ENCODE results near the gene NUDT10. TPM values are rescaled to one million over a fixed set of nuclear protein-coding genes. Genes with fewer than 3 reads are reported as not detected.
"Not testable (repeated sequence)": the region's sequence is repeated elsewhere in the genome, so short reads cannot be mapped to it uniquely, and the experiment has no call there.

The NUDT10 gene
- total and polyA plus RNA-seq, 9 of the 15 experiments (the other 6 are each of a cell fraction or from before 2014, with no cell fraction given): not detected

DNA sequence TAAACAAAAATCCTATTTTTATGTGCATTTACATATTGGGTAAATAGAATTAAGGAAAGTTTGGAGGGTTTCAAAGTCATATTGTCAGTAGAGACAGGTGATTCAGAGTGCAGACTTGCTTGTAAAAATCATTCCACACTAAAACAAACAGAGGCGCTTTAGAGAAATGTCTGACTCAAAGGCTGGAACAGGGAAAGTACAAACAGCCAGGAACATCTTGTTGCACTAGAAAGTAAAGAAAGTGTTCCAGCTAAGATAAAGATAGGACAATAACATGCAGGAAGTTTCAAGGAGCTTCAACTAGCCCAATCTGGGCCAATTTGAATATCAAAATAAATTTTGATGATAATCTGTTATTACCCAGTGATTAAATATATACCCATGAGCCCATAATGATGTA lies 16.4 kb upstream of the NUDT10 start:
- no peaks in the 10 kb centered on the region for H3K27me3 ChIP-seq (ENCODE audit: control insufficient read depth in 2 of 2, insufficient read depth in 2 of 2, low read length in 2 of 2)
- ATAC-seq: no peak
- H3K9me3 ChIP-seq (replicated peaks; ENCODE audit: control insufficient read depth, insufficient read depth, low read depth, low read length): no peaks in the 10 kb centered on the region
- POLR2A ChIA-PET: no interaction called here
- H3K9ac ChIP-seq (ENCODE audit: insufficient read depth in 1 of 2, low read depth in 2 of 2, low read length in 2 of 2): no peak overlapping the region
- FAIRE-seq: no peak
- H3K4me3 ChIP-seq: no peak overlapping the region
- no TSS peak for BruUV-seq (replicated peaks)
- TF ChIP-seq KLF13 (tag; IDR thresholded peaks at IDR 0.05; ENCODE audit: borderline replicate concordance, low read depth) (no peak), FOXA3 (CRISPR knock-in tag; conservative IDR thresholded peaks at IDR 0.05 in 1 of 2, IDR thresholded peaks at IDR 0.05 in 1 of 2) (no peak), NUFIP1 (IDR thresholded peaks at IDR 0.05; ENCODE audit: partially characterized antibody) (no peak), GTF2F1 (IDR thresholded peaks at IDR 0.05; ENCODE audit: low read depth, low read length) (no peak), ETS1 (conservative IDR thresholded peaks at IDR 0.05; ENCODE audit: control insufficient read depth, low read depth, low read length) (no peak), NR0B1 (IDR thresholded peaks at IDR 0.05; ENCODE audit: partially characterized antibody) (no peak), NBN (IDR thresholded peaks at IDR 0.05; ENCODE audit: low read depth) (no peak), EP400 (IDR thresholded peaks at IDR 0.05) (no peak), RBM17 (IDR thresholded peaks at IDR 0.05; ENCODE audit: borderline replicate concordance, low read depth, low read length) (no peak)
- in situ Hi-C loops (cut with MboI) (no loop called here), intact Hi-C loops (cut with micrococcal nuclease) (no loop called here)
- H3K9me1 ChIP-seq (ENCODE audit: control insufficient read depth, insufficient read depth, low read length): no peaks in the 10 kb centered on the region
- no peak overlapping the region for H2AFZ ChIP-seq (ENCODE audit: low read depth, low read length)
- WGBS (ENCODE audit: insufficient coverage, low coverage, missing lambda C conversion rate): 0% methylated on average over 1 of the region's 1 CpG
- no peak for DNase-seq (ENCODE audit: extremely low read depth in 1 of 4, low spot score in 3 of 4)
- CTCF ChIA-PET (ENCODE audit: low intra/inter-chr PET ratio): no interaction called here
- H4K20me1 ChIP-seq (replicated peaks; ENCODE audit: control insufficient read depth, insufficient read depth, low read length): no peaks in the 10 kb centered on the region
- H3K4me1 ChIP-seq (replicated peaks in 1 of 2; ENCODE audit: control insufficient read depth in 2 of 2, insufficient read depth in 2 of 2, low read length in 2 of 2): no peaks in the 10 kb centered on the region
- H3K36me3 ChIP-seq (ENCODE audit: control insufficient read depth, insufficient read depth, low read length): no peaks in the 10 kb centered on the region
- H3K4me2 ChIP-seq (ENCODE audit: insufficient read depth, low read length): no peak overlapping the region
- no peak overlapping the region for H3K27ac ChIP-seq (ENCODE audit: extremely low read depth, low read depth, low read length)
- no peaks in the 10 kb centered on the region for H3K79me2 ChIP-seq (ENCODE audit: control insufficient read depth, insufficient read depth, low read length)

DNA sequence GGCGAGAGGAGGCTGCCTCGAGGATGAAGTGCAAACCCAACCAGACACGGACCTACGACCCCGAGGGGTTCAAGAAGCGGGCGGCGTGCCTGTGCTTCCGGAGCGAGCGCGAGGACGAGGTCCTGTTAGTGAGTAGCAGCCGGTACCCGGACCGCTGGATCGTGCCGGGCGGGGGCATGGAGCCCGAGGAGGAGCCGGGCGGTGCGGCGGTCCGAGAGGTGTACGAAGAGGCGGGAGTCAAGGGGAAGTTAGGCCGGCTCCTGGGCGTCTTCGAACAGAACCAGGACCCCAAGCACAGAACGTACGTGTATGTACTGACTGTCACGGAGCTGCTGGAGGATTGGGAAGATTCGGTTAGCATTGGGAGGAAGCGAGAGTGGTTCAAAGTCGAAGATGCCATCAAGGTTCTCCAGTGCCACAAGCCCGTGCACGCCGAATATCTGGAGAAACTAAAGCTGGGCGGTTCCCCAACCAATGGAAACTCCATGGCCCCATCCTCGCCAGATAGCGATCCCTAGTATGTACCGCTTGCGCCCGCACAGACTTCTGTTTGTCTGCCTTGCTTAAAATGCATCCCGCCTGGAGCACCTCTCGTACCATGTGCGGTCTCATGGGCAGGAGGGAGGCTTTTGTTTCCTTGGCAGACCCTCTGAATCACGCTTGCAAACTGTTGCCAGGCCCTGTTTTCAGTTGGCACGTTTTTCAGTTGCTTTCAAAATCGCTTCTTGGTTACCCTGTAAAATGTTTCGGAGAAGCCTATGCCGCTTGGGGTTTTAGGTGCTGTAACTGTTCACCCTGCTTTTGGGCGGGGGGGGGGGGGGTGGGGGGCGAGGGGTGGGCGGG lies 542 bp downstream of the NUDT10 start:
- H3K27me3 ChIP-seq (ENCODE audit: control insufficient read depth in 2 of 2, insufficient read depth in 2 of 2, low read length in 2 of 2); H3K4me1 ChIP-seq (replicated peaks in 1 of 2; ENCODE audit: control insufficient read depth in 2 of 2, insufficient read depth in 2 of 2, low read length in 2 of 2); POLR2A ChIA-PET; BruUV-seq (replicated peaks); FAIRE-seq; H3K9ac ChIP-seq (ENCODE audit: insufficient read depth in 1 of 2, low read depth in 2 of 2, low read length in 2 of 2); intact Hi-C loops (cut with micrococcal nuclease); H3K9me1 ChIP-seq (ENCODE audit: control insufficient read depth, insufficient read depth, low read length); in situ Hi-C loops (cut with MboI); H3K4me3 ChIP-seq; ATAC-seq; H3K27ac ChIP-seq (ENCODE audit: extremely low read depth, low read depth, low read length); CTCF ChIA-PET (ENCODE audit: low intra/inter-chr PET ratio); H3K9me3 ChIP-seq (replicated peaks; ENCODE audit: control insufficient read depth, insufficient read depth, low read depth, low read length); H2AFZ ChIP-seq (ENCODE audit: low read depth, low read length); H4K20me1 ChIP-seq (replicated peaks; ENCODE audit: control insufficient read depth, insufficient read depth, low read length); H3K79me2 ChIP-seq (ENCODE audit: control insufficient read depth, insufficient read depth, low read length); H3K36me3 ChIP-seq (ENCODE audit: control insufficient read depth, insufficient read depth, low read length); DNase-seq (ENCODE audit: extremely low read depth in 1 of 4, low spot score in 3 of 4); H3K4me2 ChIP-seq (ENCODE audit: insufficient read depth, low read length): not testable (repeated sequence)
- 5% methylated on average over 19 of the region's 56 CpGs for WGBS (ENCODE audit: insufficient coverage, low coverage, missing lambda C conversion rate)

All from K562 (cell line).